Activated naive CD4-positive, alpha-beta T cell treated with anti-CD3 and anti-CD28 coated beads, Interleukin-2, amount 50 U/mL, for 24 hours (primary cell): Measurements from ENCODE around the gene NUDT16L1.
"Not testable (repeated sequence)": the region's sequence is repeated elsewhere in the genome, so short reads cannot be mapped to it uniquely, and the experiment has no call there.

Source experiments
- H3K27ac Mint-ChIP-seq: one replicate; pipeline ENCODE4 v1.8.0; 2021; ENCODE audit warnings: mild to moderate bottlenecking, mixed read lengths
- H3K27me3 Mint-ChIP-seq: one replicate; pipeline ENCODE4 v1.8.0; 2021; ENCODE audit warnings: mixed read lengths
- H3K36me3 Mint-ChIP-seq: one replicate; pipeline ENCODE4 v1.8.0; 2021; ENCODE audit warnings: mixed read lengths
- H3K4me1 Mint-ChIP-seq: one replicate; pipeline ENCODE4 v1.8.0; 2021; ENCODE audit warnings: mixed read lengths
- H3K4me3 Mint-ChIP-seq: one replicate; pipeline ENCODE4 v1.8.0; 2021; ENCODE audit warnings: mild to moderate bottlenecking, mixed read lengths
- H3K9me3 Mint-ChIP-seq: one replicate; pipeline ENCODE4 v1.8.0; 2021; ENCODE audit warnings: mixed read lengths

The NUDT16L1 gene

GRCh38 chr16:4738370-4738769 lies 45.0 kb downstream of the NUDT16L1 start:
- H3K27ac Mint-ChIP-seq, H3K27me3 Mint-ChIP-seq, H3K4me3 Mint-ChIP-seq, H3K9me3 Mint-ChIP-seq, H3K36me3 Mint-ChIP-seq: not testable (repeated sequence)
- peaks cover 12% of the 10 kb centered on the region for H3K4me1 Mint-ChIP-seq

DNA sequence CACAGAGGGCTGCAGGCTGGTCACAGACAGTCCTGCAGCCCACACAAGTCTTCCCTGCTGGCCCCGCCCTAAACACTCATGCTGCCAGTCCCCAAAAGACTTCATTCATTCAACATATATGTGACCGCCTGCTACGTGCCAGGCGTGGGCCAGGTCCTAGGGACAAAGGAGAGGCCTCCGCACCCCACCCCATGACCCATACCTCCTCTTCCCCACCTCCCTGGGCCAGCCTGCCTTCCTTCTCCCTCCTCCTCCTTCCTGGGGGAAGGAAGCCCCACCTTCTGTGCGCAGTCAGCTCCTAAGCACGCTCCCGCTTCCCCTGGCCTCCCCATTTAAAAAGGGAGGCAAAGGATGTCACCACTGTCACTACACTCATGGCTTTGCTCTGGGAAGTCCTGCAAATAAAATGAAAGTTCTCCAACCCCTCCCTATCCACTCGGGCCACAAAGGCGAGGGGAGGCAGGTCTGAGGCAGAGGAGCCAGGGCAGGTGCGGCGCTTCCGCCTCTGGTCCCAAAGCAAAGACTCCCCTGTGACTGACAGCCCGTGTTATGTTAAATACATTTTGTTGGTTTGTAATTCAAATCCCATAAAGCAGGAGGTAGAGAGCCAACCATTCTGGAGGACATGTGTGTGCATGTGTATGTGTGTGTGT lies 50.0 kb downstream of the NUDT16L1 start:
- no peak overlapping the region for H3K27ac Mint-ChIP-seq

GRCh38 chr16:4744555-4745273 lies 51.4 kb downstream of the NUDT16L1 start:
- Mint-ChIP-seq H3K27me3 (no peaks in the 10 kb centered on the region), H3K9me3 (no peaks in the 10 kb centered on the region), H3K36me3 (no peaks in the 10 kb centered on the region), H3K4me3 (no peak overlapping the region), H3K4me1 (peaks cover 21% of the 10 kb centered on the region), H3K27ac (no peak overlapping the region)

More for the DNA sequence above, 50.0 kb downstream of the NUDT16L1 start:
- no peaks in the 10 kb centered on the region for H3K36me3 Mint-ChIP-seq
- H3K4me1 Mint-ChIP-seq: peaks cover 21% of the 10 kb centered on the region
- H3K27me3 Mint-ChIP-seq: no peaks in the 10 kb centered on the region
- H3K9me3 Mint-ChIP-seq: no peaks in the 10 kb centered on the region
- H3K4me3 Mint-ChIP-seq: peak overlapping the region; percentile 44

DNA sequence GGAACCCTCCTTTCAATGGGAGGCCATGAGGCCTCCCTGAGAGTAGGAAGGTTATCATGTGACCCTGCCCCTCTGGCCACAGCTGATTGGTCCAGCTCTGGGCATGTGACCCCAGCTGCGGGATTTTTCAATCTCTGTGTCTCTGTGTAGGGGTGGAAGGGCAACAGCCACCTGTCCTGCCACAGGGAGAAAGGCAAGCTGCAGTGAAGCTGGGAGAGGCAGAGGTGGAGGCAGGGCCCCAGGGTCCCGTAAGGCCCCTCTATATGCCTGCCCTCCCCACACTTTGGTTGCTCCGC lies 51.9 kb downstream of the NUDT16L1 start:
- Mint-ChIP-seq H3K4me1 (peaks cover 21% of the 10 kb centered on the region), H3K27ac (no peak overlapping the region), H3K9me3 (no peaks in the 10 kb centered on the region), H3K27me3 (no peaks in the 10 kb centered on the region), H3K4me3 (no peak overlapping the region), H3K36me3 (no peaks in the 10 kb centered on the region)
